IMR-90 (cell line): Measurements from ENCODE around the gene CNTN4. TPM values are rescaled to one million over a fixed set of nuclear protein-coding genes. Genes with fewer than 3 reads are reported as not detected.

ENCODE experiments used
- ATAC-seq: fragments of 200-7000 bp; cut with Tn5 transposase; 2 replicates; pipeline ENCODE4 v1.9.1; 2020; ENCODE audit warnings: low read depth, mild to moderate bottlenecking, moderate library complexity
- BruUV-seq: library from RNA; stranded (reverse); fragments of 400-500 nt; replicated peaks from 2 replicates; lab custom pipeline; 2021; lab: Mats Ljungman, UMichigan
- CTCF ChIA-PET: fragments of 300-600 bp; formaldehyde crosslinking; extraction: SDS; loops from one replicate; lab custom pipeline; 2021; ENCODE audit warnings: antibody characterized with exemption; lab: Yijun Ruan, JAX
- POLR2A ChIA-PET: fragments of 300-600 bp; sonication (Branson Sonifier 250); formaldehyde crosslinking; loops from one replicate; lab custom pipeline; 2022; ENCODE audit warnings: antibody characterized with exemption; ENCODE audit not compliant: unreplicated experiment; lab: Charles Lee
- DNase-seq: peaks from one replicate; pipeline ENCODE4 v3.0.0; 2013
- H2AFZ ChIP-seq: replicated peaks from 2 replicates; pipeline ENCODE3; 2013; ENCODE audit warnings: low read length, mild to moderate bottlenecking; ENCODE audit not compliant: poor library complexity
- H2AK5ac ChIP-seq: 2 replicates; pipeline ENCODE4 v1.6.1; 2013; ENCODE audit warnings: low read depth, low read length, inconsistent platforms
- H2AK9ac ChIP-seq: replicated peaks from 2 replicates; pipeline ENCODE3; 2013; ENCODE audit warnings: mild to moderate bottlenecking, low read depth, low read length, moderate library complexity; ENCODE audit not compliant: poor library complexity
- H2BK120ac ChIP-seq: 2 replicates; pipeline ENCODE4 v1.6.1; 2013; ENCODE audit warnings: low read depth, low read length, inconsistent platforms
- H2BK15ac ChIP-seq: 3 replicates; pipeline ENCODE4 v1.6.1; 2013; ENCODE audit warnings: low read depth, low read length, inconsistent platforms
- H2BK20ac ChIP-seq: 2 replicates; pipeline ENCODE4 v1.6.1; 2013; ENCODE audit warnings: low read depth, mild to moderate bottlenecking, inconsistent platforms, low read length, moderate library complexity
- H2BK5ac ChIP-seq: 2 replicates; pipeline ENCODE4 v1.6.1; 2013; ENCODE audit warnings: mild to moderate bottlenecking, low read depth, low read length, inconsistent platforms; ENCODE audit not compliant: poor library complexity, severe bottlenecking
- H3K14ac ChIP-seq: replicated peaks from 2 replicates; pipeline ENCODE4 v1.6.1; 2013; ENCODE audit warnings: low read depth, low read length, inconsistent platforms
- H3K18ac ChIP-seq: 2 replicates; pipeline ENCODE4 v1.6.1; 2013; ENCODE audit warnings: low read depth, low read length, control low read depth
- H3K23ac ChIP-seq: 2 replicates; pipeline ENCODE4 v1.6.1; 2013; ENCODE audit warnings: low read depth, low read length, inconsistent platforms
- H3K27ac ChIP-seq: 2 replicates; pipeline ENCODE4 v1.5.1; 2013; ENCODE audit warnings: mild to moderate bottlenecking, control low read depth, low read length; ENCODE audit not compliant: insufficient read depth
- H3K27me3 ChIP-seq: 2 replicates; pipeline ENCODE4 v1.6.1; 2013; ENCODE audit warnings: low read length; ENCODE audit not compliant: control insufficient read depth, insufficient read depth
- H3K36me3 ChIP-seq: 2 replicates; pipeline ENCODE4 v1.6.1; 2013; ENCODE audit warnings: low read length, mixed read lengths; ENCODE audit not compliant: control insufficient read depth, insufficient read depth
- H3K4ac ChIP-seq: 2 replicates; pipeline ENCODE4 v1.6.1; 2013; ENCODE audit warnings: low read depth, low read length, inconsistent platforms
- H3K4me1 ChIP-seq: 2 replicates; pipeline ENCODE4 v1.6.1; 2013; ENCODE audit warnings: low read length, mixed read lengths; ENCODE audit not compliant: control insufficient read depth, insufficient read depth
- H3K4me2 ChIP-seq: 2 replicates; pipeline ENCODE4 v1.6.1; 2013; ENCODE audit warnings: low read depth, mild to moderate bottlenecking, control low read depth, low read length, moderate library complexity
- H3K4me3 ChIP-seq: 2 replicates; pipeline ENCODE4 v1.5.1; 2013; ENCODE audit warnings: low read depth, mild to moderate bottlenecking, control low read depth, low read length, moderate library complexity; ENCODE audit not compliant: insufficient read depth
- H3K56ac ChIP-seq: 2 replicates; pipeline ENCODE4 v1.6.1; 2013; ENCODE audit warnings: low read length, inconsistent platforms; ENCODE audit not compliant: insufficient read depth; ENCODE audit errors: extremely low read depth
- H3K79me1 ChIP-seq, 2 experiments: 2 replicates each; pipeline ENCODE4 v1.6.1; 2013; ENCODE audit warnings: low read length in 2 of 2, inconsistent platforms in 1 of 2, low read depth in 1 of 2
- H3K9ac ChIP-seq: 2 replicates; pipeline ENCODE4 v1.6.1; 2013; ENCODE audit warnings: low read depth, low read length, control low read depth
- H3K9me1 ChIP-seq: 2 replicates; pipeline ENCODE4 v1.6.1; 2013; ENCODE audit warnings: low read length, inconsistent platforms; ENCODE audit not compliant: insufficient read depth
- H3K9me3 ChIP-seq: 2 replicates; pipeline ENCODE4 v1.6.1; 2013; ENCODE audit warnings: low read length; ENCODE audit not compliant: control insufficient read depth, insufficient read depth
- H4K20me1 ChIP-seq: 2 replicates; pipeline ENCODE4 v1.6.1; 2013; ENCODE audit warnings: low read length, inconsistent platforms; ENCODE audit not compliant: insufficient read depth
- H4K5ac ChIP-seq: 2 replicates; pipeline ENCODE4 v1.6.1; 2013; ENCODE audit warnings: mild to moderate bottlenecking, low read depth, low read length, control low read depth
- H4K8ac ChIP-seq, 2 experiments: 2 replicates each; pipeline ENCODE4 v1.6.1; 2013; ENCODE audit warnings: low read depth in 2 of 2, low read length in 2 of 2, control low read depth in 1 of 2, inconsistent platforms in 1 of 2
- H4K91ac ChIP-seq: 2 replicates; pipeline ENCODE4 v1.6.1; 2013; ENCODE audit warnings: low read depth, low read length, inconsistent platforms; ENCODE audit not compliant: insufficient read depth
- CEBPB ChIP-seq: IDR thresholded peaks from 2 replicates; pipeline ENCODE4 v1.6.1; 2012; ENCODE audit warnings: low read depth, low read length, improper control_type of control experiment
- MAFK ChIP-seq: IDR thresholded peaks from 2 replicates; pipeline ENCODE4 v1.6.1; 2012; ENCODE audit warnings: low read depth, low read length, improper control_type of control experiment
- RAD21 ChIP-seq: IDR thresholded peaks from 2 replicates; pipeline ENCODE4 v1.6.1; 2012; ENCODE audit warnings: low read length, improper control_type of control experiment
- RFX5 ChIP-seq: IDR thresholded peaks from 2 replicates; pipeline ENCODE4 v1.8.0; 2012; ENCODE audit warnings: low read depth, mild to moderate bottlenecking, low read length, moderate library complexity
- SMC3 ChIP-seq: fragments of 150-350 bp; IDR thresholded peaks from 2 replicates; pipeline ENCODE4 v1.6.1; 2016; ENCODE audit warnings: low read depth, mild to moderate bottlenecking, antibody characterized with exemption, low read length, moderate library complexity
- WGBS, 2 experiments: methylation state at CpG; one replicate each; pipeline versions ENCODE4 v1.1.5 to v1.1.7; 2013; ENCODE audit warnings: missing lambda C conversion rate in 2 of 2; ENCODE audit not compliant: insufficient read length in 1 of 2; ENCODE audit errors: extremely low coverage in 2 of 2; 5-methylcytosine and 5-hydroxymethylcytosine counted together
- dilution Hi-C: fragments of 300-500 bp; cut with HindIII; formaldehyde crosslinking; loops from one replicate; pipeline ENCODE4 v1.14.3; 2018; ENCODE audit warnings: low sequenced_read_pairs; ENCODE audit not compliant: unreplicated experiment
- in situ Hi-C: fragments of 300-500 bp; cut with MboI; formaldehyde crosslinking; loops from 3 replicates; pipeline ENCODE4 v1.14.3; 2019; ENCODE audit warnings: low sequenced_read_pairs, inconsistent platforms, mixed read lengths
- intact Hi-C: fragments of 100-400 bp; cut with micrococcal nuclease; formaldehyde crosslinking; loops from 2 replicates; pipeline ENCODE4 v1.10.0; 2022
- polyA plus RNA-seq, 3 experiments: library from polyadenylated mRNA; depleted of rRNA; stranded (reverse); fragments of >200 nt; gene quantifications; 2 replicates each; pipeline ENCODE4 v1.2.3, GENCODE V29; 2012; ENCODE audit warnings: low replicate concordance in 1 of 3
- total RNA-seq: library from RNA; depleted of rRNA; stranded (reverse); fragments of >200 nt; gene quantifications from 2 replicates; pipeline ENCODE4 v1.2.3, GENCODE V29; 2012

Gene CNTN4
- total and polyA plus RNA-seq, 2 of the 4 experiments (the other 2 are of a cell fraction), result under 0.01 TPM; not detected in 1

DNA sequence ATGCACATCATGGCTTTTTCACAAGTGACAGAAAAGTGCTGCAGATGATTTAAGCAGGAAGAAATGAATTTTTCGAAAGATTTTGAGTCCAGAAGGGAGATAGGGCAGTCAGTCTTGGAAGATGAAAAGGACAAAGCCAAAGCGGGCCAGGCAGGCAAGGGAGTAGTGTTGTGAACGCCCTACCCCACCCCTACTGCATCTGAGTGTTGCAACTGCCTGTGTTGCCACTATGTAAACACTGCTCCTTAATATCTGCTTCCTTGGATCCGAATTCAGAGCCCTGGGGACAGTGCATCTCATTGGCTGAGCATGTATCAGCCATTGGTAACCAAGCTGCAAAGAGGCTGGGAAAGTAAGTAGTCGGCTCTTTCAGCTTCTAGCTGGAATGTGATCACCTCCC, 39.0 kb downstream of the CNTN4 start:
- dilution Hi-C loops (no loop called here), intact Hi-C loops (no loop called here), in situ Hi-C loops (no loop called here)
- Histone ChIP-seq H4K20me1 (no peaks in the 10 kb centered on the region), H2BK5ac (no peak overlapping the region), H3K4me3 (no peak overlapping the region), H3K23ac (no peak overlapping the region), H3K79me1 (no peaks in the 10 kb centered on the region), H2AK5ac (no peak overlapping the region), H2AK9ac (no peak overlapping the region), H3K9ac (no peak overlapping the region), H3K14ac (no peak overlapping the region), H4K91ac (no peak overlapping the region), H3K9me3 (peaks cover 13% of the 10 kb centered on the region), H2BK20ac (no peak overlapping the region), H3K4me2 (no peak overlapping the region), H3K18ac (no peak overlapping the region), H4K8ac (no peak overlapping the region), H3K9me1 (no peaks in the 10 kb centered on the region), H3K27me3 (no peaks in the 10 kb centered on the region), H3K4me1 (no peaks in the 10 kb centered on the region), H2BK120ac (no peak overlapping the region), H3K36me3 (no peaks in the 10 kb centered on the region), H4K5ac (no peak overlapping the region), H3K27ac (no peak overlapping the region), H3K4ac (no peak overlapping the region), H3K56ac (no peak overlapping the region), H2AFZ (no peak overlapping the region), H2BK15ac (no peak overlapping the region)
- TF ChIP-seq SMC3 (no peak), RFX5 (no peak), CEBPB (no peak), RAD21 (no peak), MAFK (no peak)
- no CpG with 5 or more reads among the region's 5 CpGs for whole genome bisulfite sequencing, 2 experiments
- POLR2A ChIA-PET, result no interaction called here
- BruUV-seq, result no TSS peak
- CTCF ChIA-PET, result no interaction called here
- ATAC-seq (no peak), DNase-seq (no peak)
